HG02759 (cell line): Measurements from ENCODE around the gene TAF4.

Source experiments
- ATAC-seq: cut with Tn5 transposase; IDR thresholded peaks from one replicate; pipeline ENCODE4 v1.9.1; 2021; ENCODE audit warnings: mild to moderate bottlenecking, moderate library complexity; ENCODE audit not compliant: unreplicated experiment

Gene TAF4

DNA sequence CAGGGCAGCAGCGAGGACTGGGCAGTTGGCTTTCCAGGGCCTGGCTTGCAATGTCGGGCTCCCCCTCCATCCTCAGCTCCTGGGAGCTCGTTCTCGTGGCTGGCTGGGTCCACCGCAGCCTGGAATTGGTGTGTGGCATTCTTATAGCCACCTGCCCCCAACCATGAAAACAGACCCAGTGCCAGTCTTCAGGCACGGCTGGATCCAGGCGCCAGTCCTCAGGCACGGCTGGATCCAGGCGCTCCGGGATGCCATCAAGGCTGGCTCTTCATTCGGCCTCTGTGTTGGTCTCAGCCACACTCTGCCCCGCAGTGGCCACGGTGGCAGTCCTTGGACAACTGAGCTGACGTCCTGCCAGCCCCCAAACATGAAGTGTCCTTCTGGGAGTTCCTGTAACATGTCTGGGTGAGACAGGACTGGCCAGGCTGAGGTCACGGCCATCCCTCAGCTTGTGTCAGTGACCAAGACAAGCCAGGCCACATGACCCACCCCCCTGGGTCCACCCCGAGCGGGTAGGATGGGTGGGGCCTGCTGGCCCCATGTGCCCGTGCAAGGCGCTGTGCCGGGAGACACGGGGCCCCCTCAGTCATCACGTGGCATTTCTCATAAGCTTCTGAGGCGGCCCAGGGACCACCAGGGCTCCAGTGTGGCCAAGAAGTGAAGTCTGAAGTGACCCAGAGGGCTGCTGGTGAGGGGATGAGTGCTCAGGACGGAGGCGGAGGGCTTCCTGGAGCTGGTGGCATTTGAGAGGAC lies 99.0 kb downstream of the TAF4 start:
- no peak for ATAC-seq

DNA sequence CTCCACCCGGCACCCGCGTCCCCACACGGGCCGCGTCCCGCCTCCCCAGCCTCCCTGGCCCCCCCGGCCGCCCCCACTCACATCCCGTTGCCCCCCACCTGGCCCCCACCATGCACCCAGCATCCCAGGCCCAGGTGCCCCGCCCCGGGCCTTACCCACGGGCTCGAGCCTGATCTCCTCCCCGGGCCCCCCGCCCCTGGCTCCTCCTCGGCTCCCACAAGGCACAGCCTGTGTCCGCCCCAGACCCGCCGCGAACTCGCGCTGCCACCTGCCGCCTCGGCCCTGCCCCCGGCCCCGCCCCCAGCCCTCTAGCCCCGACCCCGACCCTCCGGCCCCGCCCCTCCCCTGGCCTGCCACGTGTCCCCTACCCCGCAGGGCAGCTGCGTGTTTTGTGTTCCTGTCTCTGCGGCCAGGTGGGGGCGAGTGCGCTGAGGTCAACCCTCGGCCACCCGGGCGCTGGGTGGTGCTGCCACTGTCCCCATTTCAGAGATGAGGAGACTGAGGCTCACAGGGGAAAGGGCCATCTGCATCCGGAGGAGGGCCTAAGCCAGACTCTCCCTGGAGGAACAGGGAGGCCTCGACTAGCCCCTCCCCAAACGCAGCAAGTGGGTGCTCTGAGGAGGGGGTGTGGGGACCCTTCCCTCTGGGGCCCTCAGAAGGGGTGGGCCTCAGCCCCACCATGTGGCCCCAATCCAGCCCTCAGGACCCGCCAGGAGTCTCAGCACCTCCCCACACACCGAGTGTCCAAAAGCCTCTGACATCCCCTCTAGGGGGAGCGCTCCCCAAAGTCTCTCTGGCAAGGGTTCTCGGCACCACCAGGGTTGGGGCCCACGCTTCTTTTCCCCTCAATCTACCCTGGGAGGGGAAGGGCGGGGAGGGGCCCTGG lies 99.8 kb downstream of the TAF4 start:
- no peak for ATAC-seq

DNA sequence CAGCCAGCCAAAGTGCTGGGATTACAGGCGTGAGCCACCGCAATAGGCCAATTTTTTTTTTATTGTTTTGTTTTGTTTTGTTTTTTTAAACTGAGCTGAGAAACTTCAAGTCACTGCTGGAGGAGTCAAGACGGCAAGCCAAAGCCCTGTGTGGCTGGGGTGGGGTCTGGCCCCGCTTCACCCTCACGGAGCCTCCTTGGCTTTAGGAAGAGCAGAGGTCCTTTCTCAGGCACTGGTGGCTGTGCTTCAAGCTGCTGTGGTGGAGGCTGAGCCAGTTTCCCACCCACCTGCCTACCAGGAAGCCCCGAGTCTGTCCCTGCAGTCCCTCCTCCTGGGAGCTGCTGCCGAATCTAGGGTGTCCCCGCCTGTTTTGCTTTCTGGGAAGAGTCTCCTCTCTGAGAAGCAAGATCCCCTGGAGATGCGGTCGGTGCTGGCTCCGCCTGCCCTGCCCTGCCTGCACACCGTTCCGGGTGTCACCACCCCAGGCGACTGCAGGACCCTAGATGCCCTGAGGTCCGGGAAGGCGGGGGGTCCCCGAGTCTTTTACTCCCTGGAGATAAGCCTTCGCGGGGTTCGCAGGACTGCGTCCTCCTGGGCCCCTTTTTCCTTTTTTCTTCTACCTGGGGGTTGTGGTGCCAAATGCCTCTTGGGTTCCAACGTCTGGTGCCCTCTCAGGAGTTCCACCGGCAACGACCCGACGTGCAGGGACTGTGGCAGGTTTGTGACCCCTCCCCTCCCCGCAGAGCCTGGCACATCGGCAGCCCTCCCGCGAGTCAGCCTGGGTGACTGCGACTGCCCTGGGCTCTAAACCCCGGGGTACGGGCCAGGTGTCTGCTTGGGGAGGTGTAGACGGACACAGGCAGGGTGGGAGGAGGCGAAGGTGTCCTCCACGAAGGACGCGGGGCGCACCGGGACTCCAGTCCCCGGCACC lies 100.7 kb downstream of the TAF4 start:
- ATAC-seq: no peak

DNA sequence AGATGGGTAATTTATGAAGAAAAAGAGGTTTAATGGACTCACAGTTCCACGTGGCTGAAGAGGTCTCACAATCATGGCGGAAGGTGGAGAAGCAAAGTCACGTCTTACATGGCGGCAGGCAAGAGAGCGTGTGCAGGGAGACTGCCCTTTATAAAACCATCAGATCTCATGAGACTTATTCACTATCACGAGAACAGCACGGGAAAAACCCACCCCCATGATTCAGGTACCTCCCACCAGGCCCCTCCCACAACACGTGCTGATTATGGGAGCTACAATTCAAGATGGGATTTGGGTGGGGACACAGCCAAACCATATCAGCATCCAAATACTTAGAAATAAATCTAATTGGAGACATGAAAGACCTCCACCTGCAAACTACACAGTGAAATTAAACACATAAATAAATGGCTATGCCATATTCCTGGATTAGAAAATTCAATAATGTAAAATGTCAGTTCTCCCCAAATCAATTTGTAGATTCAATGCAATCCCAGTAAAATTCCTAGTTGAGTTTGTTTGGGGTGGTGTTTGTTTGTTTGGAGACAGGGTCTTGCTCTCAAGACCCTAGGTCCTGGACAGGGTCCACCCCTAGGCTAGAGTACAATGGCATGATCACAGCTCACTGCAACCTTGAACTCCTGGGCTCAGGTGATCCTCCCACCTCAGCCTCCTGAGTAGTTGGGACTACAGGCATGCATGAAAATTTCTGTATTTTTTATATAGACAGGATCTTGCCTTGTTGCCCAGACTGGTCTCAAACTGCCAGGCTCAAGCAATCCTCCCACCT lies 101.6 kb downstream of the TAF4 start:
- ATAC-seq: no peak

DNA sequence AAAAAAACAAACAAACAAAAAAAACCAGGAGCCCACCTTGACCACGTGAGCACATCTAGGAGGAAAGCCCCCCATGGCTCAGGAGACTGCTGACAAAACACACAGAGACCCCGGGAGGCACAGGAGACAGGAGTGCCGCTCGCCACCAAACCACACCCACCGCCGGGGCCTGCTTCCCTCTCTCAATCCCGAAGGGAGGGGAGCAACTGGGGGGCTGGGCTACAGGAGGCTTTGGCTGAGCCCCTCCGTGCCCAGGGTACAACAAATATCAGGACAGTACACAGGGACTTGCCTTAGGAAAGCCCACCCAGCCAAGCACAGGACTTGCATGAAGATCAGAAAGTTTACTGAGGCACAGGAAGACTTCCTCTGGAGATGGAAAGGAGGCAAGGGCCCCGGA lies 102.5 kb downstream of the TAF4 start:
- no peak for ATAC-seq

DNA sequence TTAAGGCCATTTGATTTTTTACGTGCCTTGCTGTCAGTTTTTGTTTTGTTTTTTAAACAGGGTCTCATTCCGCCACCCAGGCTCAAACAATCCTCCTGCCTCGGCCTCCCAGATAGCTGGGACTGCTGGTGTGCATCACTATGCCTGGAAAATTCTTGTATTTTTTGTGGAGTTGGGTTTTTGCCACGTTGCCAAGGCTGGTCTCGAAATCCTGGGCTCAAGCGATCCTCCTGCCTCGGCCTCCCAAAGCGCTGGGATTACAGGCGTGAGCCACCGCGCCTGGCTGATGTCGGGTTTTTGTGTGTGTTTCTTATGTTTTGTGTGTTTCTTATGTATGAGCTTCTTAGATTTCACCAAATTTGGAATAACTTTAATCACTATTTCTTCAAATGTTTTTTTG lies 104.8 kb downstream of the TAF4 start:
- ATAC-seq: no peak

DNA sequence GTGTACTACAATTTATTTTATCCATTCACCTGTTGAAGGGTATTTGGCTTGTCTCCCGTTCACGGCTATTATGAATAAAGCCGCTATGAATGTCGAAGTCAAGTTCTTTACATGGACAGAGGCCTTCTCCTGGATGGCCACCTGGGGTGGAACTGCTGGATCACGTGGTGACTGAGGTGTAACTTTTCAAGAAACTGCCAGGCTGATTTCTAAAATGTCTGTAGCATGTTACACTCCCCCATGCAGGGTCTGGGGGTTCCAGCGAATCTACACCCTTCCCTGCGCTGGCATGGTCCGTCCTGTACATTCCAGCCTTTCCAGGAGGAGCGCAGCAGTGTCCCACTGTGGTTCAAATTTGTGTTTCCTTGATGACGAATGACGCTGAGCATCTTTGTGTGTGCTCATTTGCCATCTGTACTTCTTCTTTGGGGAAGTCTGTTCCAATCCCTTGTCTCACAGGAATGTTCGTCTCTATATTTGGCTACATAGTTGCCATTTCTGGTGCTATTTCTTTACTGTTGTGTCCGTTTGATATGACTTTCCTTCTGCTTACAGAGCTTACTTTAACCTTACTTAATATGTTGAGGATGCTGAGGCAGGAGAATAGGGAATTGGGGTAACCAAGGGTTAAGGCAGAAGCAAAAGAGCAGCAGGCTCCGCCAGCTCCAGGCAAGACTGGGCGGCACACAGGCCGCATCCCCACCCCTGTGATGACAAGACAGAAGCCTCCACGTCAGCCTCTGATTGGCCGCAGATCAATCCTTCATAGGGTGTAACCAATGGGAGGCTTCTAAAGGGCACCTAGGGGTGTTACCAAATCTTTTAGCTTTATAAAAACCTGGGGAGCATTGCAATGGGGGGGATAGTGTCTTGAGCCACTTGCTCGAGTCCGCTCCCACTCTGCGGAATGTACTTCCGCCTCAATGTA lies 106.6 kb downstream of the TAF4 start:
- ATAC-seq: no peak

DNA sequence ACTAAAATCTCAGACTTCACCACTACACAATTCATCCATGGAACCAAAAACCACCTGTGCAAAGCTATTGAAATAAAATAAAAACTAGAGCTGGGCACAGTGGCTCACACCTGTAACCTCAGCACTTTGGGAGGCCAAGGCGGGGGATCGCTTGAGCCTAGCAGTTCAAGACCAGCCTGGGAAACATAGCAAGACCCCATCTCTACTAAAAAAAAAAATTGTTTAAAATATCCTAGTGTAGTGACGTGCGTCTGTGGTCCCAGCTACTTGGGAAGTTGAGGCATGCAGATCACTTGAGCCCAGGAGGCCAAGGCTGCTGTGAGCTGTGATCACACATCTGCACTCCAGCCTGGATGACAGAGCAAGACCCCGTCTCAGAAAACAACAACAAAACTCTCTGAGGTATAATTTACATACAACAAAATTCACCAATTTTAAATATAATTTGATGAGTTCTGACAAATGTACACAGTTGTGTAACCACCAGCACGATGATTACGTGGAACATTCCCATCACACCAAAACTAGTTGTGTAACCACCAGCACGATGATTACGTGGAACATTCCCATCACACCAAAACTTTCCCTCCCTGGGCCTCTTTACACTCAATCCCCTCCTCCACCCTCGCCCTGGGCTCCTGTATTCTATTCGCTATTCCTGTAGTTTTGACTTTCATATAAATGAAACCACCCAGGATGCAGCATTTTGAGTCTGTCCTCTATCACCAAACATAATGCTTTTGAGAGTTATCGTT lies 107.5 kb downstream of the TAF4 start:
- no peak for ATAC-seq

DNA sequence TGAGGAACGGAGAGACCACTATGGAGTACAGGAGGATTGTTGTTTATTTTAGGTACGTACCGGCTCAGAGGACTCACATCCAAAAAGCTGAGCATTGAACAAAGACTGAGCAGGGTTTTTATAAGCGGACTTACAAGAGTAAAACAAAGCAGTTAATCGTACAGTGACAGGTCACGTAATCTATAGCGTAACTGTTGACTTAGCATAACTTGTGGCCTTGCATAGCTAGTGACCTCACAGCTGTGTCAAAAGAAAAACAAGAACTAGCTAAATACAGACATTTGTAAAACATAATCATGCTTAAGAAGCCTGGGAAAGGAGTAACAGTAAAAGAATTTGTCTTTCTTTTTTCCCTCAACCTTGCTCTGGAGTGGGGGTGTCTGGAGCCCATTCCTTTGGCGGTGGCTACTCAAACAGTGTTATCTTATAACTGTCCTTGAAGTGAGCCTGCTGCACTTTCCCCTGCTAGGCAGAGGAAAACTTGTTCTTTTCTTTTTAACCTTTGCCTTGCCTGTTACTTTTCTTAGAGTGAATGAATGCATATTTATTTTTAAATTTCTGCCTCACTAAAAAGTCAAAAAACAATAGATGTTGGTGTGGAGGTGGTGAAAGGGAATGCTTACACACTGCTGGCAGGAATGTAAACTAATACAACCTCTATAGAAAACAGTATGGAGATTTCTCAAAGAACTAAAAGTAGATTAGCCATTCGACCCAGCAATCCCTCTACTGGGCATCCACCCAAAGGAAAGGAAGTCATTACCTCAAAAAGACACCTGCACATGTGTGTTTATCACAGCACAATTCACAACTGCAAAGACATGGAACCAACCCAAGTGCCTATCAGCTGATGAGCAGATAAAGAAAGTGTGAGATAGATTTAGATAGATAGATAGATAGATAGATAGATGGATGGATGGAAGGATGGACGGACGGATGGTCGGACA lies 109.0 kb downstream of the TAF4 start:
- no peak for ATAC-seq

DNA sequence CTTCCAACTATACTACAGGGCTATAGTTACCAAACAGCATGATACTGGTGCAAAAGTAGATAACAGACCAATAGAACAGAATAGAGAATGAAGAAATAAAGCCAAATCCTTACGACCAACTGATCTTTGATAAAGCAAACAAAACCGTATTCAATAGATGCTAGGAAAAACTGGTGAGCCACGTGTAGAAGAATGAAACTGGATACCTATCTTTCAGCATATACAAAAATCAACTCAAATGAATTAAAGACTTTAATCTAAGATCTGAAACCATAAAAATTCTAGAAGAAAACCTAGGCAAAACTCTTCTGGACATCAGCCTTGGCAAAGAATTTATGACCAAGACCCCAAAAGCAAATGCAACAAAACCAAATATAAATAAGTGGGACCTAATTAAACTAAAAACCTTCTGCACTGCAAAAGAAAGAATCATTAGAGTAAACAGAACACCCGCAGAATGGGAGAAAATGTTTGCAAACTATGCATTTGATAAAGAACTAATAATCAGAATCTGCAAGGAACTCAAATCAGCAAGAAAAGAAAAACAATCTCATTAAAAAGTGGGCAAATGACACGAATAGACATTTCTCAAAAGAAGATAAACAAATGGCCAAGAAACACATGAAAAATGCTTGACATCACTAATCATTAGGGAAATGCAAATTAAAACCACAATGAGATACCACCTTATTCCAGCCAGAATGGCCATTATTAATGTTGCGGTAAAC lies 109.8 kb downstream of the TAF4 start:
- no peak for ATAC-seq

DNA sequence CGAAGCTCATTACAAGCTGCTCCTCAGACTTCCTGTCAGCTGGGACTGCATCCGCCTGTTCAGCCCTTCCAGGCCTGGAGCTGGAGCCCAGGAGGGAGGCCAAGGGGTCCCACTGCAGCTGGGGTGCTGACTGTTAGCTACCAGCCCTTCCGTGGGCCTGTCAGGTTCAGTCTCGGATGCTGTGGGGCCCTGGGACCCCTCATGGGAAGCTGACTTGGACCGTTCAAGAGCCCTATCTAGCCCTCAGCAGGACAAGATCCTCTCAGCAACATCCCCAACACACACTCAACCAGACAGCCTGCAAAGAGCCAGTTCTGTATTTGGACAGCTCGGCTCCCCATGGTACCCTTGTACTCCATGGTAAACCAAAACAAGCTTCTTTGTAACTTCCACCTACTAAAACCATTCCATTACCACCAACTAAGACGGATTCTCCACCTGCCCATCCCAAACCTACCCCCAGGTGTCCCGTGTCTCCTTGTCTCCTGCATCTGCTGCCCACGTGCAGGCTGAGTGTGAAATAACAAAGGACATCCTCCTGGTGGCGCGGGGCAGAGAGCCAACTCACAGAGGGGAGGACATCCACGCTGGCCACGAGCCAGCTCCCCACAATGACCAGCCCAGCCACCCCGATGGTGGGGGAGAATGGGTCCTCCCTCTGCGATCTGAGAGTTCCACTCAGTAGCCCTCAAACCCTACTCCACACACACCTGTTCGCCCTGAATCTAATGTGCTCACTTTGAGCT lies 111.2 kb downstream of the TAF4 start:
- ATAC-seq: no peak

DNA sequence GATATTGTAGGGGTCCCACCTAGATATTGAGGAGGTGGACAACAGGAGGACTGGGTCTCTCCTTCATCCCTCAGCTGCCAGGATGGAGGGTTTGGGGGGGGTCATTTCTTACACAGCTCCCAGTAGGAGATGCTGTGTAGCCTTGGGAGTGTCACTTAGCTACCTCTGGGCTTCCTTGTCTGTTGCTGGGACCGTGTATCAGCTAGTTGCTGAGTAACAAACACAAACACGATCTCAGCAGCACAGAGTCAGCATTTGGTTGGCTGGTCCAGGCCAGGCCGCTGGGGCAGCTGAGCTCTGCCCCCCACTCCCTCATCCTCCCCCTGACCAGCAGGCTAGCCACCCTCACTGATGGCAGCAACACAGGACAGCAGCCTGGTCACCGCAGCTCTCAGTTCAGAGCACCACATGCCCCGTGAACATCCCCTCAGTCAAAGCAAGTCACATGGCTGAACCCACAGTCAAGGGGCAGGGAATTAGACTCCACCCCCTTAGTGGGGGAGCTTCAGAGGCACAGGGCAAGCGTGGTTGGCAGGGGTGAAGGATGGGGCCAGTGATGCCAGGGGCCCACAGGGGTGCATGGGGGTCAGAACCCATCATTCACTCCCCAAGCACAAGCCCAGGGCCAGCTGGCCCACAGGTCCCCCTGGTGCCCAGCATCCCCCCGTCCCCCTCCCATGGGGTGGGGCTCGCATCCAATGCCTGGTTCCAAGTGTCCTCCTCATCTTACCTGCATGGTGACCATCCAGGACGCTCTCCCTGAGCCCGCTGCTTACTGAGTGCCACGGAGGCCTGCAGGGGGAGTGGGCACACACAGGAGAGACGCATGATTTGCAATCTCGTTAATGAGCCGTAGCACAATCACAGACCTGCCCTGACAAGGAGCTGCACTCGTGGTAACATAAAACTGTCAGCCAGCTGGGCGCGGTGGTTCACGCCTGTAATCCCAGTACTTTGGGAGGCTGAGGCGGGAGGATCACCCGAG lies 112.4 kb downstream of the TAF4 start:
- ATAC-seq: no peak

DNA sequence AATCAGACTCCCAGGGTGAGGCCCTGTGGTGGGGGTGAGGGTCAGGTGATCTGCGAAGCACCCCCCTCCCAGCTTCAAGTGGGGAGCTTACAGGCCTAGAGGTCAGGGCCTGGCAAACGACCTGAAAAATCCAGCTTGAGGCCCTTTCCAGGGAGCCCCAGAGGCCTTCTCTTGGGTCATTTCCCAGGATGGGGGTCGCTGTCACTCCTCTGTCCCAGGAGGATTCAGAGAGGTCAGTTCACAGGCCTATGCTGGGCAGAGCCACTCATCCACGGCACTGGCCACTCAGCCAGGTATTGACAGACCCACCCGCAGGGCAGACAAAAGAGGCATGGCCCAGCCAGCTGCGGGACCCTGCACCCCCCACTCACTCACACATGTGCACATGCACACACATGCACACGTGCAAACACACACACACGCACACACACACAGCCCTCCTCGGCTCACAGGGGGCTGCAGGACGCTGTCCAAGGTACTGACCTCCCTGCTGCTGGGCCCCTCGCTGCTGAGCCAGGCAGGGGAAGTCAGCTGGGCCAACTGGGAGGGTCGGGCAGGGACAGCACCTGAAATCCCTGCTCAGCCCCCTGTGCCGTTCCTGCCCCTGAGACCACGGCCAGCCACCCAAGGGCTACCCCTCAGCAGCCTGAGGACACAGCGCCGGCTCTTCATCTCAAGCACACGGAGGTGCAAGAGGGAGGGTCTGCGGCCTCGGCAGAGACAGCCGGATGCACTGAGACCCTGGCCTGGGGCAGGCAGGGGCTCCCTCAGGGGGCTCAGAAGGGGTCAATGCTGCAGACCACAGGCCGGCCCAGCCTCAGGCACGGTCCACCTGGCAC lies 113.8 kb downstream of the TAF4 start:
- no peak for ATAC-seq

DNA sequence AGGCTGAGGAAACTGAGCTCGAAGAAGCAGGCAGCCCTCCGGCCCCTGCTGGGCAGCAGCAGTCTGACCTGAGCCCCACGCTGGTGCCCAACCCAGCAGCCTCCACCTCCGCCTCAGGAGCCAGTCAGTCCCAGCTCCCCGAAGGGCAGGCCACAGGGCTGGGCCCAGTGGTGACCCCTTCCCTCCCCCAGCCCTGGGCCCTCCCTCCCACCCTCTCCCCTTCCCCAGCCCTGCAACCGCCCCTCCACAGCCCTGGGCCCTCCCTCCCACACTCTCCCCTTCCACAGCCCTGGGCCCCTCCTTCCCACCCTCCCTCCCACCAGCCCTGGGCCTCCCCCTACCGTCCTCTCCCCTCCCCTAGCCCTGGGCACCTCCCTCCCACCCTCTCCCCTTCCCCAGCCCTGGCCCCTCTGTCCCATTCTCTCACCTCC lies 115.0 kb downstream of the TAF4 start:
- ATAC-seq: no peak
